ENCODE measurements around the gene TAF15. TPM values are rescaled to one million over a fixed set of nuclear protein-coding genes. Genes with fewer than 3 reads are reported as not detected.

TAF15 gene
- polyA plus RNA-seq = 100 to 1,000 TPM in 1 of 2 donors, 10 to 100 TPM in 1; 89.5 to 110 TPM

DNA sequence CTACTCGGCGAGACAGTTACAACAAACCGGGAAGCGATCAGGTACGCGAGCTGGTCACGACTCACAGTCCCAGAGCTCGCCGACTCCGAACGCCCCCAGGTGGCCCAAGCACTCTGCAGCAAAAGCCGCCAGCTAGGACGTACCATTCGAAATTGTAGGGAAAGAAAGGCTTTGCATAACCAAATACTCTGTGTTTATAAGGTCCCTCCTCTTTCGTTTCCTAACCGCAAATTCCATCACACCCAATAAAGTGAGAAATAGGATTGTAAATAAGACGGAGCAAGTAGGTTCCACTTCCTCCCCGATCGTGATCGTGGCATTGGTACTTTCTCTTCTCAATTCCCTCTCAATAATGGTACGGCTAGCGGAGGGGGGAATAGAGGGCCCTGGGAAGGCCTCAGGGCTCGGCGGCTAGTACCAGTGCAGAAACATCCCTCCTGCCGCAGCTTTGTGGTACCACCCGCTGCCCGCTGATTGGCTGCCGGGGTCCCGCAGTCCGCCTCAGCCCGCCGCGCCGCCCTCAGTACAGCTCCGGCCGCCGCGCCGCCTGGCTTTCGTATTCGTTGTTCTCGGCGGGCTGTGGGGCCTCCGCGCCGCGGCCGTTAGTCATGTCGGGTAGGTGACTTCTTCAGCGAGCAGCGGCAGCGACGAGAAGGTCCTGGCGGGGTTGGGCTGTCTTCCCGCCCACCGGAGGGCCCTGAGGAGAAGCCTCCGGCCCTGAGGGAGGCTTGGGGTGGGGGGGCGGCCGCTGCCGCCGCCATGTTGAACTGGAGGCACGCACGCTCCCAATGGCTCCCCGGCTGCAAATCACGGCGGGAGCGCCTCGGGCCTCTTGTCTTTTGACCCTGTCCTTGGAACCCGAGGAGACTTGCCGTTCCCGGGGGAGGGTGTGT, at the start of gene TAF15:
TAF15 (plus strand) TSS at position 523 of the 893 bp plus-strand sequence; CDS start at position 609, 86 bp downstream.
- no peaks in the 10 kb centered on the region for H3K27me3 ChIP-seq (ENCODE audit: control insufficient read depth in 1 of 2, insufficient read depth in 2 of 2, low read length in 2 of 2)
- no peaks in the 10 kb centered on the region for H3K4me1 ChIP-seq (ENCODE audit: control insufficient read depth in 2 of 2, insufficient read depth in 2 of 2, low read length in 1 of 2)
- H3K9me3 ChIP-seq (ENCODE audit: control insufficient read depth in 2 of 2, insufficient read depth in 1 of 2, low read depth in 1 of 2, low read length in 1 of 2) = no peaks in the 10 kb centered on the region
- H3K27ac ChIP-seq (ENCODE audit: low read depth in 2 of 2, low read length in 1 of 2) = peak within 1 kb of the TSS; percentile 96
- H3K36me3 ChIP-seq (ENCODE audit: control insufficient read depth in 2 of 2, insufficient read depth in 2 of 2, low read length in 1 of 2) = no peaks in the 10 kb centered on the region
- peak within 1 kb of the TSS; percentile 86 to 90 for H3K4me3 ChIP-seq (ENCODE audit: low read depth in 1 of 2, low read length in 2 of 2)
- WGBS, 2 donors = 1% methylated on average over 71 of the region's 71 CpGs

DNA sequence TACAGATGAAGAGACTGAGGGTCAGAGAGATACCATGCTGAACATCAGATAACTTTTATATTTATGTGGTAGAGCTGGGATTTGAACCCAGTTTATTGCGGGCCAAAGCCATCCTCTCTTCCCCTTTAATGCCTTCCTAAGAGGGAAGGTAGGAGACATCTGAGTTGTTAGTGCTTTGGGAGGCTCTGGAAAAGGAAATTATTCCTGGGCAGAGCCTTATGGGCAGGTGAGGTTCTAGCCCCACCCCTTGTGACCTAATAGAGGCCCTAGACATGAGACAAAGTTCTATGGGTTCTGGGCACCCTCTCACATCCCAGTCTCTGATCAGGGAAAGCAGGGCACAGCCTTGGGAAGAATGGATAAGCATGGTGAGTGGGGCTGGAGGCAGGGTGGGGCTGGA, 48.7 kb upstream of the TAF15 start, which contains the start of gene C17orf50:
C17orf50 (plus strand) TSS at position 301 of the 400 bp plus-strand sequence; CDS start at position 356, 55 bp downstream.
- 58 to 100% methylated on average over 1 of the region's 1 CpG for WGBS, 2 donors
- Histone ChIP-seq H3K4me3 (ENCODE audit: low read depth in 1 of 2, low read length in 2 of 2) (no peak within 1 kb of the TSS), H3K9me3 (ENCODE audit: control insufficient read depth in 2 of 2, insufficient read depth in 1 of 2, low read depth in 1 of 2, low read length in 1 of 2) (no peaks in the 10 kb centered on the region), H3K36me3 (ENCODE audit: control insufficient read depth in 2 of 2, insufficient read depth in 2 of 2, low read length in 1 of 2) (no peaks in the 10 kb centered on the region), H3K27me3 (ENCODE audit: control insufficient read depth in 1 of 2, insufficient read depth in 2 of 2, low read length in 2 of 2) (no peaks in the 10 kb centered on the region), H3K4me1 (ENCODE audit: control insufficient read depth in 2 of 2, insufficient read depth in 2 of 2, low read length in 1 of 2) (peaks cover 5 to 6% of the 10 kb centered on the region in 2 donors), H3K27ac (ENCODE audit: low read depth in 2 of 2, low read length in 1 of 2) (no peak within 1 kb of the TSS)

DNA sequence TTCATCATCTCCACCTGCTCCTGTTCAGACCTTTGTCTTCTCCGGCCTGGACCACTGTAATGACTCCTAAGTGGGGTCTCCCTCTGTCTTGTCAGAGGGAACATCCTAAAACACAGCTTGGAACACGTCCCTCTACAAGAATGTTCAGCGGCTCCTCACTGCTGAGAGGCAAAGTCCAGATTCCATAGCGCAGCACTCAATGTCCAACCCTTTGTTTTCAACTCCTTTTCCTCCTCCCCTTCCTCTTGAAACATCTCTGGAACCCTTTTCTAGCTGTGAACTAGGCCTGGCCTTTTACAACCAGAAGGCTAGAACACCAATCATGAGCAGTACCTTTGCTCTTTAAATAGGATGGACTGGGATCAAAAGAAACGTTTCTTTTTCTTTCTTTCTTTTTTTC, 47.7 kb upstream of the TAF15 start:
- Histone ChIP-seq H3K27me3 (ENCODE audit: control insufficient read depth in 1 of 2, insufficient read depth in 2 of 2, low read length in 2 of 2) (no peaks in the 10 kb centered on the region), H3K4me3 (ENCODE audit: low read depth in 1 of 2, low read length in 2 of 2) (no peak overlapping the region), H3K27ac (ENCODE audit: low read depth in 2 of 2, low read length in 1 of 2) (no peak overlapping the region), H3K9me3 (ENCODE audit: control insufficient read depth in 2 of 2, insufficient read depth in 1 of 2, low read depth in 1 of 2, low read length in 1 of 2) (no peaks in the 10 kb centered on the region), H3K36me3 (ENCODE audit: control insufficient read depth in 2 of 2, insufficient read depth in 2 of 2, low read length in 1 of 2) (no peaks in the 10 kb centered on the region), H3K4me1 (ENCODE audit: control insufficient read depth in 2 of 2, insufficient read depth in 2 of 2, low read length in 1 of 2) (peaks cover 5 to 6% of the 10 kb centered on the region in 2 donors)
- WGBS, 2 donors = 76 to 83% methylated on average over 5 of the region's 5 CpGs

DNA sequence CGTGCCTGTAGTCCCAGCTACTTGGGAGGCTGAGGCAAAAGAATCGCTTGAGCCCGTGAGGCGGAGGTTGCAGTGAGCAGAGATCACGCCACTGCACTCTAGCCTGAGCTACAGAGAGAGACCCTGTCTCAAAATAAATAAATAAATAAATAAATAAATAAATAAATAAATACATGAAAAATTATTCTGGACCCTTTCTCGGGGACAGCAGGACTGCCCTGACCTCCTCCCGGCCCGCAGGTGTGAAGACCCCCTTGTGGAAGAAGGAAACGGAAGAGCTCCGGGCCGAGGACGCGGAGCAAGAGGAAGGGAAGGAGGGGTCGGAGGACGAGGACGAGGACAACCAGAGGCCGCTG, 45.5 kb upstream of the TAF15 start:
- Histone ChIP-seq H3K4me1 (ENCODE audit: control insufficient read depth in 2 of 2, insufficient read depth in 2 of 2, low read length in 1 of 2) (peaks cover 5 to 6% of the 10 kb centered on the region in 2 donors), H3K9me3 (ENCODE audit: control insufficient read depth in 2 of 2, insufficient read depth in 1 of 2, low read depth in 1 of 2, low read length in 1 of 2) (no peaks in the 10 kb centered on the region), H3K27ac (ENCODE audit: low read depth in 2 of 2, low read length in 1 of 2) (no peak overlapping the region), H3K36me3 (ENCODE audit: control insufficient read depth in 2 of 2, insufficient read depth in 2 of 2, low read length in 1 of 2) (no peaks in the 10 kb centered on the region), H3K4me3 (ENCODE audit: low read depth in 1 of 2, low read length in 2 of 2) (peak overlapping the region in 1 of 2 donors; percentile 54), H3K27me3 (ENCODE audit: control insufficient read depth in 1 of 2, insufficient read depth in 2 of 2, low read length in 2 of 2) (no peaks in the 10 kb centered on the region)
- WGBS, 2 donors = 30 to 34% methylated on average over 16 to 17 of the region's 17 CpGs

DNA sequence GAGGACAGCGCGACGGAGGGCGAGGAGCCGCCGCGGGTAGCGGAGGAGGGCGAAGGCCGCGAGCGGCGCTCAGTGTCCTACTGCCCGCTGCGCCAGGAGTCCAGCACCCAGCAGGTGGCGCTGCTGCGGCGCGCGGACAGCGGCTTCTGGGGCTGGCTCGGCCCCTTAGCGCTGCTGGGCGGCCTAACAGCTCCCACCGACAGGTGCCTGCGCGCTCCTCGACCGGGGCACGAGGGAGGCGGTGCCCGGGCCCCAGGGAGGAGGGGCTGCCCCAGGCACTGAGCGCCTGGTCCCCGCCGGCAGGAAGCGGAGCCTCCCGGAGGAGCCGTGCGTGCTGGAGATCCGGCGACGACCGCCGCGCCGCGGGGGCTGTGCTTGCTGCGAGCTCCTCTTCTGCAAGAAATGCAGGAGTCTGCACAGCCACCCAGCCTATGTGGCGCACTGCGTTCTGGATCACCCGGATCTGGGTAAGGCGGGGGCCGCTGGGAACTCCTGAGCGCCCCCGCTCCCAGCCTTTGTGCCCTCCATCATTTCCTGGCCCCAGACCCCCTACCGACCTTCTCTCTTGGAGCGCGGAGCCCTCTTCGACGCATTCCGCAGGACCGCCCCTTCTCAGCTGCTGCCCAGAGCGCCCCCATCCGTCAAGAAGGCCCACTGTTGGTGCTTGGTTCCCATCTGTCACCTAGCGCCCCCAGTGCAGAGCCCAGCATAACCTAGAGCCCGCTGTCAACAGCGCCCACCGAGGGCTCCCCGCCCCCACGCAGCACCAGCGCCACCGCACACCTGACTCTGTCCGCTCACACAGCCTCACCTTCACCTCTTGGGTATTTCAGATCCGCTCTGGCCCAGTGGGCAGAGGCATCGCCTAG, 44.9 kb upstream of the TAF15 start:
- peak overlapping the region; percentile 33 to 54 for H3K4me3 ChIP-seq (ENCODE audit: low read depth in 1 of 2, low read length in 2 of 2)
- H3K27me3 ChIP-seq (ENCODE audit: control insufficient read depth in 1 of 2, insufficient read depth in 2 of 2, low read length in 2 of 2) = no peaks in the 10 kb centered on the region
- H3K36me3 ChIP-seq (ENCODE audit: control insufficient read depth in 2 of 2, insufficient read depth in 2 of 2, low read length in 1 of 2) = no peaks in the 10 kb centered on the region
- 3 to 4% methylated on average over 67 to 75 of the region's 75 CpGs for WGBS, 2 donors
- no peak overlapping the region for H3K27ac ChIP-seq (ENCODE audit: low read depth in 2 of 2, low read length in 1 of 2)
- no peaks in the 10 kb centered on the region for H3K9me3 ChIP-seq (ENCODE audit: control insufficient read depth in 2 of 2, insufficient read depth in 1 of 2, low read depth in 1 of 2, low read length in 1 of 2)
- peaks cover 5 to 6% of the 10 kb centered on the region in 2 donors for H3K4me1 ChIP-seq (ENCODE audit: control insufficient read depth in 2 of 2, insufficient read depth in 2 of 2, low read length in 1 of 2)

DNA sequence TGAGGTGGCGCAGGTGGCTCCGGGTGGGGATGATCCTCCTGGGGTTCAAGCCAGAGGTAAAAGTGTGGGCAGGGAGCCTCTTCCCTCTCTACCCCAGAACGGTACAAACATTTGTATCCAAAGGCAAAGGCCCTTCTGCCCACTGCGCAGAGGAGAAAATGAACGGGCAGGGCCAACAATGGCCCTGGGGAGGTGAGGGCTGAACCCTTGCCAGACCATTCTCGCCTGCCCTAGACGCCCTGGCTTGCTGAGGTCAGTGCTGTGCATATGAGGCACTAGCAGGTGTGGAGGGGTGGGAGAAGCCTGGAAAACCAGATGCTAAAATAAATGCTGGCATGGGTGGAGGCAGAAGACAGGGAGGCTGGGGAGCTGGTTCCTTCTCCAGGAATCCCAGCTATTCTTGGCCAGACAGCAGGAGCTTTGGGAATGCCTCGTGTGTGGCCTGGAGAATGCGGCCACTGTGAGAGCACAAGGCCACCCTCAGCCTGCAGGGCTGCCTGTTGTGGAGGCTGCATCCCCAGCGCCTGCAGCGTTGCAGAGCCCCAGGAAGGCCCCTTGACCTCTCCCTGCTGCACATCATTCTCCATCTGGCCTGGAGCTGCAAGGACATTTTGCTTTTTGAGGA, 44.1 kb upstream of the TAF15 start:
- H3K9me3 ChIP-seq (ENCODE audit: control insufficient read depth in 2 of 2, insufficient read depth in 1 of 2, low read depth in 1 of 2, low read length in 1 of 2) = peaks cover 0 to 2% of the 10 kb centered on the region in 2 donors
- 63 to 67% methylated on average over 11 of the region's 11 CpGs for WGBS, 2 donors
- no peaks in the 10 kb centered on the region for H3K27me3 ChIP-seq (ENCODE audit: control insufficient read depth in 1 of 2, insufficient read depth in 2 of 2, low read length in 2 of 2)
- H3K4me3 ChIP-seq (ENCODE audit: low read depth in 1 of 2, low read length in 2 of 2) = no peak overlapping the region
- H3K27ac ChIP-seq (ENCODE audit: low read depth in 2 of 2, low read length in 1 of 2) = no peak overlapping the region
- H3K4me1 ChIP-seq (ENCODE audit: control insufficient read depth in 2 of 2, insufficient read depth in 2 of 2, low read length in 1 of 2) = peaks cover 5 to 6% of the 10 kb centered on the region in 2 donors
- no peaks in the 10 kb centered on the region for H3K36me3 ChIP-seq (ENCODE audit: control insufficient read depth in 2 of 2, insufficient read depth in 2 of 2, low read length in 1 of 2)

DNA sequence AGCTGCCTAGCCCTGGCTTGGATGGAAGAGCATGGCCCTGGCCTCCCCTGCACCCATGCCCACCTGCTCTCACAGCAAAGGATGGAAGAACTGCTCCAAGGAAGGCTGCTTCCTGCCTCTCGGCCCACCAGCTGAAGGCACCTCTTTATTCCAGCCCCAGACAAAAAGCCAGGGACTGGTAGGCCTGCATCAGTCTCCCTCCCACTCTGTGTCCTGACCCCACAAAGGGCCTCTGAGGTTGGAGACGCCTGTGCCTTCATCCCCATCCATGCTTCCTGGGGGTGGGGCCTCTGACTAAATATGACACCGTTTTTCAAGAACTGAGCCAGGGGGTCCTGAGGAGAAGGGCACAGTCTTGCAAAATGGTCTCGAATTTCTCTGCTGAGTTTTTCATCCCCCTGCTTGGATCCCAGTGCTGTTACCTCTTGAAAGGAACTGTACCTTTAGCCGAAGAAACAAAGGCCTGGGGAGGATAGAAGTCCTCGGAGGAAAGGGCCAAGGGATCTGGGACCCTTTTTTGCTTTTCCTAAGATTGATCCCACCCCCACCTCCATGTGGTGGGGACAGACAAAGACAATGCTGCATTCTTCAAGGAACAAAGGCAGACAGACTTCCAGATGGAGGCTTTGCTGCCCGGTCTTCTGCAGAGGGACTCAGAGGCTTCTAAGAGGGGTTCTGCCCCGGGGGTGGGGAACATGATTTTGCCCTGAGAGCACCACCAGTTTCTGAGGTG, 43.4 kb upstream of the TAF15 start:
- H3K4me3 ChIP-seq (ENCODE audit: low read depth in 1 of 2, low read length in 2 of 2) = no peak overlapping the region
- H3K9me3 ChIP-seq (ENCODE audit: control insufficient read depth in 2 of 2, insufficient read depth in 1 of 2, low read depth in 1 of 2, low read length in 1 of 2) = peaks cover 0 to 2% of the 10 kb centered on the region in 2 donors
- H3K27me3 ChIP-seq (ENCODE audit: control insufficient read depth in 1 of 2, insufficient read depth in 2 of 2, low read length in 2 of 2) = no peaks in the 10 kb centered on the region
- H3K36me3 ChIP-seq (ENCODE audit: control insufficient read depth in 2 of 2, insufficient read depth in 2 of 2, low read length in 1 of 2) = no peaks in the 10 kb centered on the region
- peaks cover 5 to 6% of the 10 kb centered on the region in 2 donors for H3K4me1 ChIP-seq (ENCODE audit: control insufficient read depth in 2 of 2, insufficient read depth in 2 of 2, low read length in 1 of 2)
- H3K27ac ChIP-seq (ENCODE audit: low read depth in 2 of 2, low read length in 1 of 2) = no peak overlapping the region
- 82 to 83% methylated on average over 8 of the region's 8 CpGs for whole genome bisulfite sequencing, 2 donors

DNA sequence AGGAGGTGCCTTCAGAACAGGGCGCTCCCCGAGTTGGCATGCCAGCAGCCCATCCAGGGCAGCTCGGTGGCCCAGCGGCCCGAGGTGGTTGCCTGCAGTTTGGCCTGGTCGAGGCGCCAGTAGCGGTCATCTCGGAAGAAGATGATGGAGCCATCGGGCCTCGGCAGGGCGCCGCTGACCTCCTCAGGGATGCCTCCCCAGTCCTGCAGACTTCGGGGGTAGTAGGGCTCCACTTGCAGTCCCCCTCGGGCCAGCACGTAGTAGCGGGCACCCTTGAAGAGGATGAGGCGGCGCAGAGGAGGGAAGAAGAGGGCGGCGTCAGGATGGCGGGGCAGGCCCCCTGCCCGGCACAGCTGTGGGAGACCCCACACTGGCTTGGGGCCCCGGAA, 42.8 kb upstream of the TAF15 start:
- H3K9me3 ChIP-seq (ENCODE audit: control insufficient read depth in 2 of 2, insufficient read depth in 1 of 2, low read depth in 1 of 2, low read length in 1 of 2) = peaks cover 0 to 2% of the 10 kb centered on the region in 2 donors
- H3K27me3 ChIP-seq (ENCODE audit: control insufficient read depth in 1 of 2, insufficient read depth in 2 of 2, low read length in 2 of 2) = no peaks in the 10 kb centered on the region
- H3K36me3 ChIP-seq (ENCODE audit: control insufficient read depth in 2 of 2, insufficient read depth in 2 of 2, low read length in 1 of 2) = no peaks in the 10 kb centered on the region
- WGBS, 2 donors = 90 to 92% methylated on average over 23 to 24 of the region's 24 CpGs
- no peak overlapping the region for H3K27ac ChIP-seq (ENCODE audit: low read depth in 2 of 2, low read length in 1 of 2)
- peaks cover 5 to 6% of the 10 kb centered on the region in 2 donors for H3K4me1 ChIP-seq (ENCODE audit: control insufficient read depth in 2 of 2, insufficient read depth in 2 of 2, low read length in 1 of 2)
- H3K4me3 ChIP-seq (ENCODE audit: low read depth in 1 of 2, low read length in 2 of 2) = no peak overlapping the region

Measured in esophagus (tissue), 2 donors.